T-helper 2 cell treated with Interferon-gamma antibody and Interleukin-4, amounts not matched to agents 100 ng/mL and 5 ng/mL, for 36 hours (primary cell): ENCODE data around the gene KMT5B. TPM values are rescaled to one million over a fixed set of nuclear protein-coding genes. Genes with fewer than 3 reads are reported as not detected.

Experiments used
- intact Hi-C: fragments of 100-400 bp; cut with micrococcal nuclease; formaldehyde crosslinking; loops from one replicate; pipeline ENCODE4 v1.15.1; 2023
- total RNA-seq: library from RNA; stranded (reverse); gene quantifications from 2 replicates; pipeline ENCODE4 v1.2.3, GENCODE V29; 2022

Gene KMT5B
- total RNA-seq, 1 donor from 2014 or later = 26.1 TPM

- intact Hi-C loops = loop anchor here (10.0 kb wide), 2 partner anchors 58 to 182 kb away; partner anchors contain the start of genes C11orf24, NDUFS8 and TCIRG1
Measured at GRCh38 chr11:68216171-68216938, 3.3 kb upstream of the KMT5B start.

DNA sequence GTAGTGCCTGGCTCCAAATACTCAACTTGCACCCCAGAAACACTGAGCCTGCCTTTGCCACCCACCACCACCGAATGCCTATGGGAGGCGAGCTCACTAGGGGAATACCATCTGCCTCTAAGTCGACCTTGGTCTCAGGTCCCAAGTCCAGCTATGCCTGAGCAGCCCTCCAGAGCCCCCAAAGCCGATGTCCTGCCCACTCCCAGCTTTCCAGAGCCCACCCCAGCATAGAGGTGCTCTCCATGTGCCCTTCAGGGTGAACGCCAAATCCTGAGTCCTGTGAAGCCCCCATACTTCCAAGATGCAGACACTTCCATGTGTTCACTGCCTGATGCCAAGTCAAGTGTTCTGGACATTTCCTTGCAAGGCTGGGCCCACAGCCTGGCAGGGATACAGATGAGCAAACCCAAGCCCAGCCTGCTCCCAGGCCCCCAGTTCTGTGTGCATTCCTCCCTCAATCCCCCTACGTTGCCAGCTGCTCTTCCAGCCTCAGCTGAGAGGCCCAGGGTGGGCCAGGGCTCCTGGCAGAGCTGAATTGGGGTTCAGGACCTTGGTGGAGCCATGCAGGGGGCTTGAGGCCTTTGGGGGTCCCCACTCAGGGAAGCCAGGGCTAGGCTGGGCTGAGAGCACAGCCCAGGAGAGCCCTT, 2.6 kb upstream of the KMT5B start:
- intact Hi-C loops = loop anchor here (10.0 kb wide), 2 partner anchors 59 to 181 kb away; partner anchors contain the start of genes C11orf24, NDUFS8 and TCIRG1

- intact Hi-C loops = loop anchor here (10.0 kb wide), 2 partner anchors 60 to 180 kb away; partner anchors contain the start of genes C11orf24, NDUFS8 and TCIRG1
Measured at GRCh38 chr11:68215087-68215445, 2.0 kb upstream of the KMT5B start.

GRCh38 chr11:68214173-68215086, 1.3 kb upstream of the KMT5B start:
- intact Hi-C loops = loop anchor here (5.0 to 10.0 kb wide), 3 partner anchors 60 to 180 kb away; partner anchors contain the start of genes C11orf24, CHKA, NDUFS8 and TCIRG1

- intact Hi-C loops = loop anchor here (5.0 to 10.0 kb wide), 3 partner anchors 61 to 179 kb away; partner anchors contain the start of genes C11orf24, CHKA, NDUFS8 and TCIRG1
Measured at GRCh38 chr11:68213555-68214172, 568 bp upstream of the KMT5B start.

- intact Hi-C loops = loop anchor here (5.0 to 10.0 kb wide), 3 partner anchors 62 to 178 kb away; partner anchors contain the start of genes C11orf24, CHKA, NDUFS8 and TCIRG1
Measured at GRCh38 chr11:68212421-68213134, 518 bp downstream of the KMT5B start.

GRCh38 chr11:68211546-68211945, 1.6 kb downstream of the KMT5B start:
- intact Hi-C loops = loop anchor here (5.0 to 10.0 kb wide), 3 partner anchors 63 to 177 kb away; partner anchors contain the start of genes C11orf24, CHKA, NDUFS8 and TCIRG1

- intact Hi-C loops = loop anchor here (10.0 kb wide), 1 partner anchor 201 kb away; the partner anchor contains the start of gene UNC93B1
Measured at GRCh38 chr11:68206211-68206610, 6.9 kb downstream of the KMT5B start.

DNA sequence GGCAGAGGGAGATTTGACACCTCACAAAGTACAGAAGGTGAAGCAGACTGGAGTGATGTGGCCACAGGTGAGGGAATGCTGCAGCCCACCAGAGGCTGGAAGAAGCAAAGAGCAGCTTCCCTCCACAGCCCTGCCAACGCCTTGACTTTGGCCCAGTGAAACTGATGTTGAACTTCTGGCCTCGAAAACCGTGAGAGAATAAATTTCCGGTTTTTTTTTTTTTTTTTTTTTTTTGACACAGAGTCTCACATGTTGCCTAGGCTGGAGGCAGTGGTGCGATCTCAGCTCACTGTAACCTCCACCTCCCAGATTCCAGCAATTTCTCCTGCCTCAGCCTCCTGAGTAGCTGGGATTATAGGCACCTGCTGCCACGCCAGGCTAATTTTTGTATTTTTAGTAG, 8.7 kb downstream of the KMT5B start:
- intact Hi-C loops = loop anchor here (10.0 kb wide), 1 partner anchor 200 kb away; the partner anchor contains the start of gene UNC93B1

DNA sequence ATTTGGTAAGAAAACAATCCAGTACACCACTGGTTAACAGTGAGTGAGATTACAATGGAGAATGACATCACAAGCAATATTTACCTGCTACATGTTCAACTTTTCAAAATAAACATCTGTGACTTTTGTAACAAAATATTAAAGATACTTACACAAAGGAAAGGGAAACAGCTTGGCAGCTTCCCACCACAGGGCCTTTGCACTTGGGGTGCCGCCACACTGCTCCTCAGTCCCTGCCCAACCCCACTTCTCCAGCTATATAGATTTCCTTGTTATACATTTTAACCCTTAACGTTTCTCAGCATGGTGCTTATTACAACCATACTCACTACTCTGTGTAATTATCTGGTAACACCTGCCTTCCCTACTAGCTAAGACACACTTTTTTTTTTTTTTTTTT, 10.9 kb downstream of the KMT5B start:
- intact Hi-C loops = loop anchor here (10.0 kb wide), 1 partner anchor 197 kb away; the partner anchor contains the start of gene UNC93B1

- intact Hi-C loops = loop anchor here (10.0 kb wide), 1 partner anchor 197 kb away; the partner anchor contains the start of gene UNC93B1
Measured at GRCh38 chr11:68201492-68201891, 11.6 kb downstream of the KMT5B start.

DNA sequence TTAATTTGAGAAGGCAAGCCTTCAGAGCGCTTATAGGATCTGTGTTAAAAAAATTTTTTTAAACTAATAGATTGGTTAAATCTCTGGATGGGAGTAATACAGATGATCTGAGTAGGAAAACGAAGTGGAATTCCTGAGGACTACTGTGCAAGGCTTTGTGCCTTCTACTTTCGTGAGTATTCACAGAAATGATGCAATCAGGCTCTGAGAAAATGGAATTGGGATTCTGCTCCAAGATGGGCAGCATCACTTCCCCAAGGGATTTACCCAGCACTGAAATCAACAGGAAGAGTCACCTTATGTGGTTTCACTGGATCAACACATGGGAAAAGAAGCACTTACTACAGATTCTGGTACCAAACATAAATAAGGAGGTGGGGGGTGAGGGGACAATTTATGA, 12.5 kb downstream of the KMT5B start:
- intact Hi-C loops = loop anchor here (10.0 kb wide), 1 partner anchor 196 kb away; the partner anchor contains the start of gene UNC93B1

DNA sequence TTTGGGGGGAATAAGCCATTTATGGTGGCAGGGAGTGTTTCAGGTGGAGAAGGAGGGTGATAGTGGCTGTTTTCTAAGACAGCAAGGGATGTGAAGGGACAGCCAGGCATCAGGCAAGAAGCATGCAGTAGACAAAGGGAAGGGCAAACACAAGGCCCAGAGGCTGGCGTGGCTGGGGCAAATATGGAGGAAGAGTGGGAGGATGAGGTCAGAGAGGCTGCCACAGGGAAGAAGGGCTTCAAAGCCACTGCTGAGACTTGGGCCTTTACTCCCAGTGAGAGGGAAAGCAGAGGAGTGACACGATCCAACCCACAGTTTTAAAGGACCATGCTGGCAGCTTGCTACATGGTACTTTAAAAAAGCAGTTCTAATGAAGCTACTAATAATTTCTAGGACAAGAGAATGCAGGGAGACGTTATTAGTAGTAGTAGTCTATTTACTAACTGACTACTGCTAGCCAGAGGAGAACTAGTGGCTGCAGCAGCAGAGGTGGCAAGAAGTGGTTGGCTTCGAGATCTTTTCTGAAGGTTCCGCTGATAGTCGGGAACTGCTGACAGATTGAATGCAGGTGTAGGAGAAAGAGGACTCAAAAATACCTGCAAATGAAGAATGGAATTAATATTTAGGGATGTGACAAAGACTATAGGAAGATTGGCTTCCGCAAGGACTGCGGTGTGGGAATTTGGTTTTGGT, 13.7 kb downstream of the KMT5B start:
- intact Hi-C loops = no loop called here

DNA sequence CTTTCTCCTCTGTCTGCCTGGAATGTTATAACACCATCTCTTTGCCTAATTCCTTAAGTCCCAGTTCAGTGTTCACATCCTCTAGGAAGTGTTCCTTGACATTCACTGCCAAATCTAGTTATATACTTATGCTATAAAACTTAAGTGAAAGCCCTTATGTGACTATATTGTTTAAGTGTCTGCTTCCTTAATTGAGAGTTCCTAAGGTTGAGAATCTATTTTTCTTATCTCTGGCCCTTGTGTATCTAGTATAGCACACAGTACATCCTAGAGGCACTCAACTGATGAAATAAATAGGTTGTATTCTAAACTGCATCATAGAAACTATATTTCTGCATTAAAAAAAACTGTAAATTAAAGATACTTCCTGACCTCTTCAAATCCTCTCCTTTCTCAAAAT, 16.9 kb downstream of the KMT5B start:
- intact Hi-C loops = no loop called here

- intact Hi-C loops = no loop called here
Measured at GRCh38 chr11:68194675-68195294, 18.3 kb downstream of the KMT5B start.

DNA sequence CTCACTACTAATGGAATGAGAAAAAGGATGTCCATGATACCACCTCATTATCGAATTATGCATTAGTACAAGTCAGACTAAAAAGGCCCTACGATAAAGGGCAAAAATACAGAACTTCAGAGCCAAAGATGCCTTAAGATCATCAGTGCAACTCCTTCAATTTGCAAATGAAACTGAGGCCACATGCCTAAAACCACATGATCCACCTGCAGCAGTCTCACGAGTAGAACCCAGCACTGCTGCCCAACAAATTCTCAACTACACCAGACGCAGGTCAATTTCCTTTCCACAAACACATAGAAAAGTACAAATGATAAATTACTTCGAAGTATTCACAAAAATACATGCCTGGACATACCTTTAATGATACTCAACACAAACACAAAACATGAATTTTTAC, 20.1 kb downstream of the KMT5B start:
- intact Hi-C loops = no loop called here

DNA sequence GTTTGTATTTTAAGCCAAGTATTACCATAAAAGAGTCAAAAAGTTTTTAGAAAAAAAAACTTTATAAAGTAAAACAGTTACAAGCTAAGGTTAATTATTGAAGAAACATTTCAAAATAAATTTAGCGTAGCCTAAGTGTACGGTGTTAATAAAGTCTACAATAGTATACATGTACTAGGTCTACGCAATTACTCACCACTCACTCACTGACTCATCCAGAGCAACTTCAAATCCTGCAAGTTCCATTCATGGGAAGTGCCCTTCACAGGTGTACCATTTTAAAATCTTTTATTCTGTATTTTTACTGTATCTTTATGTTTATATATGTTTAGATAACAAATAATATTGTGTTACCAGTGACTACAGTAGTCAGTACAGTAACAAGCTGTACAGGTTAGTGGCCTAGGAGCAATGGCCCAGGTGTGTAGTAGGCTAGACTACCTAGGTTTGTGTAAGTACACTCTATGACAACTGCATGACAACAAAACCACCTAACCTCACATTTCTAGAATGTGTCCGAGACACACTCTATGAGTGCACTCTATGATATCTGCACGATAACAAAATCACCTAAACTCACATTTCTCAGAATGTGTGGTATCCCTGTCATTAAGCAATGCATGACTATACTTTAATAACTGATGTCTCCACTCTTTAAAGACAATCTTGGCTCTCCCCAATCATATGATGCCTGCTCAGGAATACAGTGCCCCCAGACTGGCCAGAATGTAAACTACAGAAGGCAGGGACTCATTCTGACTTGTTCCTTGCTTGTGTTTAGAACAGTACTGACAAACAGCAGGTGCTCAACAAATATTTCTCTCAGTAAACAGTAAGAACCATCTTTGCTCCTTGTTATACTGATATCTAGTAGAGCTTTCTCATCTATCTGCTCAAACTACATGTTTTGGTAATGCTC, 21.2 kb downstream of the KMT5B start:
- intact Hi-C loops = no loop called here
